OCI-LY1 (cell line): ENCODE measurements around the gene ITIH5.

ENCODE experiments used
- H2AFZ ChIP-seq: fragments of 200-600 bp; sonication (generic), shearing (Covaris generic); 2 replicates; pipeline ENCODE4 v1.6.0; 2014; ENCODE audit warnings: antibody characterized with exemption, mild to moderate bottlenecking, low read length
- H3F3A ChIP-seq: fragments of 200-600 bp; sonication (generic), shearing (Covaris generic); 2 replicates; pipeline ENCODE4 v1.6.0; 2014; ENCODE audit warnings: mild to moderate bottlenecking, antibody characterized with exemption, low read length, moderate library complexity; ENCODE audit not compliant: insufficient read depth
- H3K27ac ChIP-seq: fragments of 200-600 bp; sonication (generic); 2 replicates; pipeline ENCODE4 v1.5.1; 2014; ENCODE audit warnings: low read length, mixed run types, mild to moderate bottlenecking, low read depth; ENCODE audit not compliant: poor library complexity, severe bottlenecking
- H3K27me3 ChIP-seq: fragments of 200-600 bp; sonication (generic); 2 replicates; pipeline ENCODE4 v1.6.0; 2014; ENCODE audit warnings: antibody characterized with exemption, mild to moderate bottlenecking, low read length, moderate library complexity; ENCODE audit not compliant: insufficient read depth
- H3K36me3 ChIP-seq: fragments of 200-600 bp; sonication (generic); 2 replicates; pipeline ENCODE4 v1.6.1; 2014; ENCODE audit warnings: mild to moderate bottlenecking, antibody characterized with exemption, low read length, moderate library complexity, mixed read lengths; ENCODE audit not compliant: insufficient read depth
- H3K4me1 ChIP-seq: fragments of 200-600 bp; sonication (generic); 2 replicates; pipeline ENCODE4 v1.5.1; 2014; ENCODE audit warnings: mild to moderate bottlenecking, low read length, moderate library complexity; ENCODE audit not compliant: insufficient read depth, severe bottlenecking
- H3K4me2 ChIP-seq: fragments of 200-600 bp; sonication (generic), shearing (Covaris generic); 2 replicates; pipeline ENCODE4 v1.6.1; 2014; ENCODE audit warnings: low read length
- H3K4me3 ChIP-seq: fragments of 200-600 bp; sonication (generic); 2 replicates; pipeline ENCODE4 v1.5.1; 2014; ENCODE audit warnings: low read length, low read depth, mild to moderate bottlenecking, mixed read lengths; ENCODE audit not compliant: poor library complexity, severe bottlenecking
- H3K79me2 ChIP-seq: fragments of 200-600 bp; shearing (Covaris generic); 2 replicates; pipeline ENCODE4 v1.6.1; 2016; ENCODE audit warnings: mixed run types, low read length, mixed read lengths; ENCODE audit not compliant: insufficient read depth
- H3K9ac ChIP-seq: fragments of 200-600 bp; sonication (generic), shearing (Covaris generic); 2 replicates; pipeline ENCODE4 v1.6.1; 2014; ENCODE audit warnings: mild to moderate bottlenecking, low read length, mixed read lengths
- H3K9me2 ChIP-seq: fragments of 200-600 bp; sonication (generic), shearing (Covaris generic); 2 replicates; pipeline ENCODE4 v1.6.1; 2014; ENCODE audit warnings: low read depth, mild to moderate bottlenecking, low read length, mixed read lengths
- H3K9me3 ChIP-seq: fragments of 200-600 bp; shearing (Covaris generic); 2 replicates; pipeline ENCODE4 v1.6.1; 2014; ENCODE audit warnings: low read length, mixed read lengths
- H4K20me1 ChIP-seq: fragments of 200-600 bp; sonication (generic), shearing (Covaris generic); 2 replicates; pipeline ENCODE4 v1.6.0; 2016; ENCODE audit warnings: mild to moderate bottlenecking, low read length; ENCODE audit not compliant: insufficient read depth
- EZH2 ChIP-seq: fragments of 200-600 bp; sonication (generic), shearing (Covaris generic); IDR thresholded peaks from 2 replicates; pipeline ENCODE4 v1.8.0; 2017; ENCODE audit warnings: borderline replicate concordance, mixed run types, mild to moderate bottlenecking, antibody characterized with exemption, low read length, moderate library complexity, mixed read lengths
- TF ChIP-seq, protein P1 (sequence below): fragments of 200-600 bp; sonication (generic), shearing (Covaris generic); IDR thresholded peaks from 2 replicates; pipeline ENCODE4 v1.5.1; 2017; ENCODE audit warnings: mild to moderate bottlenecking, antibody characterized with exemption, low read length, moderate library complexity, mixed read lengths

Gene ITIH5

DNA sequence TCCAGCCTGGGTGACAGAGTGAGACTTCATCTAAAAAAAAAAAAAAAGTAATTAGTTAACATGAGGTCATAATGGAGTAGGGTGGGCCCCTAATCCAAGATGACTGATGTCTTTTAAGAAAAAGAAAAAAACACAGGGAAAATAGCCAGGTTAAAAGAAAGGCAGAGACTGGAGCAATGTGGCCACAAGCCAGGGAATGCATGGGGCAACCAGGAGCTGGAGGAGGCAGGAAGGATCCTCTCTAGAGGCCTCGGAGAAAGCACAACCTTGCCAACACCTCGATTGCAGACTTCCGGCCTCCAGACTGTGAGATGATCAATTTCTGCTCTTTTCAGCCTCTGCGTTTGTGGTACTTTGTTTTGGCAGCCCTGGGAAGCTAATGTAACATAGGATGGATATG is 121.5 kb downstream of the ITIH5 start:
- Histone ChIP-seq H3K9ac (no peak overlapping the region), H2AFZ (no peak overlapping the region), H3K27me3 (no peaks in the 10 kb centered on the region), H4K20me1 (no peaks in the 10 kb centered on the region), H3F3A (no peaks in the 10 kb centered on the region), H3K79me2 (no peaks in the 10 kb centered on the region), H3K4me3 (no peak overlapping the region), H3K36me3 (no peaks in the 10 kb centered on the region), H3K9me2 (no peaks in the 10 kb centered on the region), H3K27ac (no peak overlapping the region), H3K9me3 (no peaks in the 10 kb centered on the region), H3K4me1 (no peaks in the 10 kb centered on the region), H3K4me2 (no peak overlapping the region)
- TF ChIP-seq, protein P1, sequence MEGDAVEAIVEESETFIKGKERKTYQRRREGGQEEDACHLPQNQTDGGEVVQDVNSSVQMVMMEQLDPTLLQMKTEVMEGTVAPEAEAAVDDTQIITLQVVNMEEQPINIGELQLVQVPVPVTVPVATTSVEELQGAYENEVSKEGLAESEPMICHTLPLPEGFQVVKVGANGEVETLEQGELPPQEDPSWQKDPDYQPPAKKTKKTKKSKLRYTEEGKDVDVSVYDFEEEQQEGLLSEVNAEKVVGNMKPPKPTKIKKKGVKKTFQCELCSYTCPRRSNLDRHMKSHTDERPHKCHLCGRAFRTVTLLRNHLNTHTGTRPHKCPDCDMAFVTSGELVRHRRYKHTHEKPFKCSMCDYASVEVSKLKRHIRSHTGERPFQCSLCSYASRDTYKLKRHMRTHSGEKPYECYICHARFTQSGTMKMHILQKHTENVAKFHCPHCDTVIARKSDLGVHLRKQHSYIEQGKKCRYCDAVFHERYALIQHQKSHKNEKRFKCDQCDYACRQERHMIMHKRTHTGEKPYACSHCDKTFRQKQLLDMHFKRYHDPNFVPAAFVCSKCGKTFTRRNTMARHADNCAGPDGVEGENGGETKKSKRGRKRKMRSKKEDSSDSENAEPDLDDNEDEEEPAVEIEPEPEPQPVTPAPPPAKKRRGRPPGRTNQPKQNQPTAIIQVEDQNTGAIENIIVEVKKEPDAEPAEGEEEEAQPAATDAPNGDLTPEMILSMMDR: no peak
- TF ChIP-seq EZH2: no peak

DNA sequence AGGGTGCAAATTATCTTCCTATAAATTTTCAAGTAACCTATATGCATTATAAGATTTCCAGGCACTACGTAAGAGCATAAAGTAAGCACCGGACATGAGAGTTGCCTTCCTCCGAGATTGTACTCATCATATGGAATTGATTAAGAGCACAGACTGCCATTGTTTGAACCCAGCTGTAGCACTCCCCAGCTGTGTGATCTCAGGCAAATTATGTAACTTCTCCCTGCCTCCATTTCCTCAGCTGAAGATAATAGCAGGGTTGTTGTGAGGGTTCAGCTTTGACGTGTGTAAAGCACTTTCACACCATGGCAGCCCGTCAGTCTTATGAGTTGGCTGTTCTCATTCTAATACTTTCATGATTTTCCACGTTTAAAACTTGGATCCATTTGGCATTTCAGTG is 122.6 kb downstream of the ITIH5 start:
- Histone ChIP-seq H3K9me2 (no peaks in the 10 kb centered on the region), H3K4me1 (no peaks in the 10 kb centered on the region), H4K20me1 (no peaks in the 10 kb centered on the region), H3K36me3 (no peaks in the 10 kb centered on the region), H3K4me3 (no peak overlapping the region), H3K27ac (no peak overlapping the region), H3F3A (no peaks in the 10 kb centered on the region), H3K79me2 (no peaks in the 10 kb centered on the region), H3K9me3 (no peaks in the 10 kb centered on the region), H3K27me3 (no peaks in the 10 kb centered on the region), H3K4me2 (no peak overlapping the region), H3K9ac (no peak overlapping the region), H2AFZ (no peak overlapping the region)
- TF ChIP-seq EZH2: no peak
- TF ChIP-seq, protein P1: no peak

DNA sequence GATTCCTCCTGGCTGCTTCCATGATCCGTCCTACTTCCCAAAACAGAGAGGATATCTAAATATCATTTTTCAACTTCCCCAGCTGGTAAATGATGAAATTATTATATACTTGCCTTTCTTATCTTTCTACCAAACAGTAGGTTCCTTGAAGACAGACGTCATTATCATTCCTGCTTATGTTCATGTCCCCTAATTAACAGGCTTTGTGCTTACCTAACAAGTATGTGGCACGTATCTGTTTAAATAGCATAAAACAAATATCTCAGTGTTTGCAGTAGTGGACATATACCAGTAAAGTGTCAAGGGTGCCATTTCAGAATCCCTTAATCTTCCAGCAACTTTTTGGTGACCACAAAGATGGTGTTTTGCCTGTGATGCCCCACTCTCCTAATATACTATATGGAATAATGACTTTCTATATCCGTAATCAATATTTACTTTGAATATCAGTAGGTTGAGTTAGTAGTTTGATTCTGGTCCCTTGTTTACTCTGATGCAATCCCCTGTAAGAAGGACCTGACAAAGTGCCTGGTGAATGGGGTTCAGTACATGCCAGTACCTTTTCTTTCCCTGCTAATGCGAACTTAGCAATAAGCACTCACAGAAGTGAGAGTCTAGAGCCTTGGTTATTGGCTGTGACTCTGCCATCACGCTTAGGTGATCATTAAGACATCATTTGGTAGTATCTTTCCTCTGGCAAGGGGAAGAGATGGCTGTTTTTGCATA is 124.4 kb downstream of the ITIH5 start:
- Histone ChIP-seq H3K9ac (no peak overlapping the region), H3K36me3 (no peaks in the 10 kb centered on the region; the same call in 1 of the 2 replicates), H4K20me1 (no peaks in the 10 kb centered on the region), H3K4me1 (no peaks in the 10 kb centered on the region), H3K4me3 (no peak overlapping the region), H3F3A (no peaks in the 10 kb centered on the region), H3K9me3 (no peaks in the 10 kb centered on the region), H3K27ac (no peak overlapping the region), H3K4me2 (no peak overlapping the region), H2AFZ (no peak overlapping the region), H3K27me3 (no peaks in the 10 kb centered on the region), H3K9me2 (no peaks in the 10 kb centered on the region), H3K79me2 (no peaks in the 10 kb centered on the region)
- TF ChIP-seq, protein P1: no peak
- TF ChIP-seq EZH2: no peak
